ENCODE data around the gene EMD.

DNA sequence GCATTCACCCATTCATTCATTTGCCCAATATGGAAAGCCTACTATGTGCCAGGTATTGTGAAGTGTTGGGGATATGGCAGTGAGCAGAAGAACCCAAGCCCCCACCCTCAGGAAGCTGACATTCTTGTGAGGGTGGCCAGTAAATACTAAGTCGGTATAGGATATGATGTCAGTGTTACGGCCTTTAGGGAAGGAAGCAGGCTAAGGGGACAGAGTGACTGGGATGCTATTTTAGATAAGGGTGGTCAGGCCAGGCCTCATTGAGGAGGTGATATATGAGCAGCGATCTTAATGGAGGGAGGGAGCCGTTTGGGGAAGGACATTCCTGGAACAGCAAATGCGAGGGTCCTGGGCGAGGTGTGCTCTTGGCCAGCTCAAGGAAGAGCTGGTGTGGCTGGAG is 51.4 kb downstream of the EMD start:
- TF ChIP-seq, protein P1, sequence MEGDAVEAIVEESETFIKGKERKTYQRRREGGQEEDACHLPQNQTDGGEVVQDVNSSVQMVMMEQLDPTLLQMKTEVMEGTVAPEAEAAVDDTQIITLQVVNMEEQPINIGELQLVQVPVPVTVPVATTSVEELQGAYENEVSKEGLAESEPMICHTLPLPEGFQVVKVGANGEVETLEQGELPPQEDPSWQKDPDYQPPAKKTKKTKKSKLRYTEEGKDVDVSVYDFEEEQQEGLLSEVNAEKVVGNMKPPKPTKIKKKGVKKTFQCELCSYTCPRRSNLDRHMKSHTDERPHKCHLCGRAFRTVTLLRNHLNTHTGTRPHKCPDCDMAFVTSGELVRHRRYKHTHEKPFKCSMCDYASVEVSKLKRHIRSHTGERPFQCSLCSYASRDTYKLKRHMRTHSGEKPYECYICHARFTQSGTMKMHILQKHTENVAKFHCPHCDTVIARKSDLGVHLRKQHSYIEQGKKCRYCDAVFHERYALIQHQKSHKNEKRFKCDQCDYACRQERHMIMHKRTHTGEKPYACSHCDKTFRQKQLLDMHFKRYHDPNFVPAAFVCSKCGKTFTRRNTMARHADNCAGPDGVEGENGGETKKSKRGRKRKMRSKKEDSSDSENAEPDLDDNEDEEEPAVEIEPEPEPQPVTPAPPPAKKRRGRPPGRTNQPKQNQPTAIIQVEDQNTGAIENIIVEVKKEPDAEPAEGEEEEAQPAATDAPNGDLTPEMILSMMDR (IDR thresholded peaks at IDR 0.05): no peak
- TF ChIP-seq EP300 (IDR thresholded peaks at IDR 0.05): no peak
- TF ChIP-seq POLR2A (IDR thresholded peaks at IDR 0.05): no peak
- TF ChIP-seq POLR2AphosphoS5 (IDR thresholded peaks at IDR 0.05): no peak
